Stimulated activated CD8-positive, alpha-beta memory T cell treated with anti-CD3 and anti-CD28 coated beads, Interleukin-7, amount 100 ng/mL, for 48 hours (primary cell): ENCODE data around the gene SHISAL1.

Source experiments
- DNase-seq, 2 donors: peaks; one replicate each; pipeline ENCODE4 v3.0.0-alpha.2; 2020; ENCODE audit warnings: low read depth in 1 of 2; ENCODE audit errors: extremely low read depth in 1 of 2

SHISAL1 gene

GRCh38 chr22:44197271-44197670, 115.5 kb downstream of the SHISAL1 start:
- DNase-seq, result no peak

GRCh38 chr22:44196731-44197131, 116.0 kb downstream of the SHISAL1 start:
- no peak for DNase-seq

GRCh38 chr22:44196241-44196640, 116.5 kb downstream of the SHISAL1 start:
- DNase-seq, result no peak

- no peak for DNase-seq
Measured at GRCh38 chr22:44195189-44195871, 117.4 kb downstream of the SHISAL1 start.

GRCh38 chr22:44194569-44194968, 118.2 kb downstream of the SHISAL1 start:
- DNase-seq, result no peak
